GM18951 (cell line): ENCODE measurements around the gene EML3.

Experiments used
- POLR2A ChIP-seq: IDR thresholded peaks from 4 replicates; pipeline ENCODE4 v1.6.1; 2011; ENCODE audit warnings: mild to moderate bottlenecking; ENCODE audit not compliant: insufficient read length, insufficient read depth; ENCODE audit errors: extremely low read depth
- in situ Hi-C: fragments of 300-500 bp; cut with MboI; formaldehyde crosslinking; loops from one replicate; pipeline ENCODE4 v1.12.0; 2022; ENCODE audit warnings: low sequenced_read_pairs, mixed read lengths, inconsistent platforms; ENCODE audit not compliant: unreplicated experiment

Gene EML3

GRCh38 chr11:62553080-62553838 lies 59.3 kb downstream of the EML3 start:
- no peak for TF ChIP-seq POLR2A
- in situ Hi-C loops: no loop called here

DNA sequence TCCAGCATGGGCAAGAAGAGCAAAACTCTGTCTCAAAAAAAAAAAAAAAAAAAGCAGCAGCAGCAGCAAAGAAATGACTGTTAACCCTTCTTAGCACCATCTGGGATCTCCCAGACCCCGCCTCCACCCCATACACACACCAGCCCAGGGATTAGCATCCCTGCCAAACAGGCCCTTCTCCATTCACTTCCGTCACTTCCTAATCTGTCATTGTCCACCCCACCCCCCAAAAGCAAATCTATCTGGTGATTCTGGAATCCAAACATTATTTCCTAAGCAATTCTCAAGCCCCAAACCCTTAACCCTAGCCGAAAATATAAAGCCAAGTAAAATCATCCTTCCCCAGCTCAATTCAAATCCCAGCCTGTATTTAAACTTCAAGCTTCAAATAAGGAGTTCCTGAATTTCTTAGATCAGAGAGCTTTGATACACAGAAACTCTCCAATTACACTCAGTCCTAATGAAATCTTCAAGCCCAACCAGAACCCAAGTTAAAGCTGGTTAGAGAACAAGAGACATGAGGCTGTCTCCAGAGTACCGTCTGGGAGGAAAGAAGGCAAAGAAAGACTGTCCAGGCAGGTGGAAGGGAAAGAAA lies 60.0 kb downstream of the EML3 start:
- in situ Hi-C loops: no loop called here
- TF ChIP-seq POLR2A: no peak
